Measurements from ENCODE around the gene HSH2D. TPM values are rescaled to one million over a fixed set of nuclear protein-coding genes. Genes with fewer than 3 reads are reported as not detected.
A peak's percentile ranks its signal among the peaks of the same experiment; 100 is the strongest.
"Not testable (repeated sequence)": the region's sequence is repeated elsewhere in the genome, so short reads cannot be mapped to it uniquely, and the experiment has no call there.

HSH2D gene
- 0.07 TPM in 1 of 2 replicates, not detected in the other for total RNA-seq (2014; rRNA removed; shearing (Covaris generic))

GRCh38 chr19:16143399-16144215, at the start of gene HSH2D:
TSS of gene HSH2D (plus strand) at chr19:16143685. CDS start at chr19:16148751, 5,066 bp downstream.
- no peaks in the 10 kb centered on the region for H3K36me3 ChIP-seq (replicated peaks; ENCODE audit: control insufficient read depth, insufficient read depth, low read length)
- H3K4me3 ChIP-seq (ENCODE audit: insufficient read depth, low read depth, low read length), result no peak within 1 kb of the TSS; the same call in 1 of the 2 replicates
- DNase-seq, result peak; percentile 82
- H3K27me3 ChIP-seq (ENCODE audit: control insufficient read depth, insufficient read depth, low read length), result no peaks in the 10 kb centered on the region

- peaks cover 59% of the 10 kb centered on the region for H3K36me3 ChIP-seq (replicated peaks; ENCODE audit: control insufficient read depth, insufficient read depth, low read length)
- no peak overlapping the region for H3K4me3 ChIP-seq (ENCODE audit: insufficient read depth, low read depth, low read length)
- no peak for DNase-seq
- H3K27me3 ChIP-seq (ENCODE audit: control insufficient read depth, insufficient read depth, low read length), result no peaks in the 10 kb centered on the region
Measured at GRCh38 chr19:16094360-16095070, 49.0 kb upstream of the HSH2D start.

DNA sequence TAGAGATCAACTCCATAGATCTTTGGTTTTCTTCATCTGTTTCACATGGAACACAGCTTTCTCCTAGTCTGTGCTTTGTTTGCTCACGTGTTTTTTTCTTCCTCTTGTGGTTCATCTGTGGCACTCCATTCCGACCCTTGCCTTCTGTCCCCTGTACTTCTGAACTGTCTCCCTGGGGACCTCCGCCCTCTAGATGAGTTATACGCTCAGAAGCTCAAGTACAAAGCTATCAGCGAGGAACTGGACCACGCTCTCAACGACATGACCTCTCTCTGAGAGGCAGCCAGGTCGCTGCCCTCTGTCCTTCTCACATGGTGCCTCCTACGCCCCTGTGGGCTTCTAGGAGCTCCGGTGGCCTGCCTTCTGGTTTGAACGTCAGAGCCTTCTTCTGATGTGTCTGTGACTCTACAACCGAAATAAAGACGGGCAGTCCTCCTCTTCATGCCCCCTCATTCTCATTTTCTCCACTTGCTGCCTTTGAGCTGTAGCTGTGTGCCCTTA, 48.4 kb upstream of the HSH2D start:
- Histone ChIP-seq H3K36me3 (replicated peaks; ENCODE audit: control insufficient read depth, insufficient read depth, low read length) (peaks cover 54% of the 10 kb centered on the region), H3K4me3 (ENCODE audit: insufficient read depth, low read depth, low read length) (no peak overlapping the region), H3K27me3 (ENCODE audit: control insufficient read depth, insufficient read depth, low read length) (no peaks in the 10 kb centered on the region)
- no peak for DNase-seq

GRCh38 chr19:16096280-16096855, 47.1 kb upstream of the HSH2D start:
- peaks cover 52% of the 10 kb centered on the region for H3K36me3 ChIP-seq (replicated peaks; ENCODE audit: control insufficient read depth, insufficient read depth, low read length)
- no peak for DNase-seq
- no peak overlapping the region for H3K4me3 ChIP-seq (ENCODE audit: insufficient read depth, low read depth, low read length)
- H3K27me3 ChIP-seq (ENCODE audit: control insufficient read depth, insufficient read depth, low read length), result no peaks in the 10 kb centered on the region

GRCh38 chr19:16098416-16098768, 45.1 kb upstream of the HSH2D start:
- peaks cover 45% of the 10 kb centered on the region for H3K36me3 ChIP-seq (replicated peaks; ENCODE audit: control insufficient read depth, insufficient read depth, low read length)
- no peak for DNase-seq
- H3K27me3 ChIP-seq (ENCODE audit: control insufficient read depth, insufficient read depth, low read length), result no peaks in the 10 kb centered on the region
- no peak overlapping the region for H3K4me3 ChIP-seq (ENCODE audit: insufficient read depth, low read depth, low read length)

DNA sequence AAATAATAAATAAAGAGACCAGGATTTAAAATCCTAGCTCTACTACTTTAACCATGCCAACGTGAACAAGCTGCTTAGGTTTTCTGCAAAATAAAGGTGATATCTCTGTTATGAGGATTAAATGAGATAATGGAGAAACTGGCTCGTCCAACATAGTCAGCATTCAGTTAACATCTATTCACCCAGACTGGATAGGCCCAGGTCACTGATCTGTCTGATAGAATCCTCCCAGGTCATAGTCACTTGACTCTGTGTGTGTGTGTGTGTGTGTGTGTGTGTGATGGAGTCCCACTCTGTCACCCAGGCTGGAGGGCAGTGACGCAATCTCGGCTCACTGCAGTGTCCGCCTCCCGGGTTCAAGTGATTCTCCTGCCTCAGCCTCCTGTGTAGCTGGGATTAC, 44.7 kb upstream of the HSH2D start:
- Histone ChIP-seq H3K4me3 (ENCODE audit: insufficient read depth, low read depth, low read length) (no peak overlapping the region), H3K27me3 (ENCODE audit: control insufficient read depth, insufficient read depth, low read length) (no peaks in the 10 kb centered on the region), H3K36me3 (replicated peaks; ENCODE audit: control insufficient read depth, insufficient read depth, low read length) (peaks cover 41% of the 10 kb centered on the region)
- DNase-seq, result no peak

GRCh38 chr19:16099314-16099965, 44.0 kb upstream of the HSH2D start:
- peaks cover 40% of the 10 kb centered on the region for H3K36me3 ChIP-seq (replicated peaks; ENCODE audit: control insufficient read depth, insufficient read depth, low read length)
- not testable (repeated sequence) for DNase-seq; H3K4me3 ChIP-seq (ENCODE audit: insufficient read depth, low read depth, low read length); H3K27me3 ChIP-seq (ENCODE audit: control insufficient read depth, insufficient read depth, low read length)

GRCh38 chr19:16100524-16100923, 43.0 kb upstream of the HSH2D start:
- Histone ChIP-seq H3K4me3 (ENCODE audit: insufficient read depth, low read depth, low read length) (no peak overlapping the region), H3K27me3 (ENCODE audit: control insufficient read depth, insufficient read depth, low read length) (no peaks in the 10 kb centered on the region), H3K36me3 (replicated peaks; ENCODE audit: control insufficient read depth, insufficient read depth, low read length) (peaks cover 31% of the 10 kb centered on the region)
- no peak for DNase-seq

DNA sequence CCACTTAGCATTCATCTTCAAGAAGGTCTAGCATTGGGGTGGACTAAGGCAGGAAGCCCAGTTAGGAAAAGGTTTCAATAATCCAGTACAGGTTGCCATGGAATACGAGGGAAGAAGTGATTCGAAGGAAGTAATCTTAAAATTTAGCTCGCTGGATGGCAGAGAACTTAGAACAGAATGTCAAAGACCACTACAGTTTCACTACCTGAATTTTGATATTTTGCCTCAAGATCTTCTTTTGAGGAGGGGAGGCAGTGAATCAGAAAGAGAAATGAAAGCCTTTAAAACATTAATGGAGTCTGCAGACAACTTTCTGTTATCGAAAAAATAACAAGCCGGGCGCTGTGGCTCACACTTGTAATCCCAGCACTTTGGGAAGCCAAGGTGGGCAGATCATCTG, 38.8 kb upstream of the HSH2D start:
- no peaks in the 10 kb centered on the region for H3K27me3 ChIP-seq (ENCODE audit: control insufficient read depth, insufficient read depth, low read length)
- no peak overlapping the region for H3K4me3 ChIP-seq (ENCODE audit: insufficient read depth, low read depth, low read length)
- H3K36me3 ChIP-seq (replicated peaks; ENCODE audit: control insufficient read depth, insufficient read depth, low read length), result peaks cover 9% of the 10 kb centered on the region
- DNase-seq, result no peak

GRCh38 chr19:16106121-16106520, 37.4 kb upstream of the HSH2D start:
- no peak for DNase-seq
- H3K27me3 ChIP-seq (ENCODE audit: control insufficient read depth, insufficient read depth, low read length), result no peaks in the 10 kb centered on the region
- no peak overlapping the region for H3K4me3 ChIP-seq (ENCODE audit: insufficient read depth, low read depth, low read length)
- peaks cover 5% of the 10 kb centered on the region for H3K36me3 ChIP-seq (replicated peaks; ENCODE audit: control insufficient read depth, insufficient read depth, low read length)

DNA sequence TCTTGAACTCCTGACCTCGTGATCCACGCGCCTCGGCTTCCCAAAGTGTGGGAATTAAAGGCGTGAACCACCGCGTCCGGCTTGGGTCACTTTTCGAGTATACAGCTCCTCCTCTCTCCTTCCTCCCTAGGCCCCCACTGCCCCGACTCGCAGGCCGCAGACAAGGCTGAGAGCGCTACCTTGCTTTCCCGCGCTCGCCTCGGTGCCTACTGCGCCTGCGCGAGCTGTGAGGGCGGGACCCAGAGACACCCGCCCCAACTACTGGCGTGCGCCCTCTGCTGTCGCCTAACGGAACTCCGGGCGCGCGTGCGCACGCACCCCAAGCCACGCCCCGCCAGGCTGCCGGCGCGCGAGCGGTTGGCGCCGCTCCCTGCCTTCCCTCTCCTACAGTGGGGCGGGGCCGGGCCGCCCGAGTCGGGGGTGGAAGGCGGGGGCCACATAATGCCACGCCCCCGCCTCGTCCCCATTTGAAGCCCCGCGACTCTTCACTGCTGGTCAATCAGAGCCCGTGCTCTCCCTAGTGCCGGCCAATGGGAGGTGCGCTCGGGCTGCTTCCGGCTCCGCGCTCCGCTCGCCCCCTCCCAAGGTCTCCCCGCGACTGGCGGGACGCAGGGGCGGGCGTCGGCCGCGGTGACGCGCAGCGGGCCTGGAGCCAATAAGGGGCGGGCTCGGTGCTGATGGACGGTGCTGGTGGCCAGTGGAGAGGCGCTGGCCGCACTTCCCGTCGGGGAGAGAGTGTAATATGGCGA, 32.2 kb upstream of the HSH2D start, which contains the start of gene RAB8A:
TSS of gene RAB8A (plus strand) at position 730 of the 749 bp plus-strand sequence. CDS start at position 743, 13 bp downstream.
- DNase-seq, result peak; percentile 100
- H3K36me3 ChIP-seq (replicated peaks; ENCODE audit: control insufficient read depth, insufficient read depth, low read length), result peaks cover 4% of the 10 kb centered on the region
- no peaks in the 10 kb centered on the region for H3K27me3 ChIP-seq (ENCODE audit: control insufficient read depth, insufficient read depth, low read length)
- peak within 1 kb of the TSS; percentile 93 for H3K4me3 ChIP-seq (ENCODE audit: insufficient read depth, low read depth, low read length)

DNA sequence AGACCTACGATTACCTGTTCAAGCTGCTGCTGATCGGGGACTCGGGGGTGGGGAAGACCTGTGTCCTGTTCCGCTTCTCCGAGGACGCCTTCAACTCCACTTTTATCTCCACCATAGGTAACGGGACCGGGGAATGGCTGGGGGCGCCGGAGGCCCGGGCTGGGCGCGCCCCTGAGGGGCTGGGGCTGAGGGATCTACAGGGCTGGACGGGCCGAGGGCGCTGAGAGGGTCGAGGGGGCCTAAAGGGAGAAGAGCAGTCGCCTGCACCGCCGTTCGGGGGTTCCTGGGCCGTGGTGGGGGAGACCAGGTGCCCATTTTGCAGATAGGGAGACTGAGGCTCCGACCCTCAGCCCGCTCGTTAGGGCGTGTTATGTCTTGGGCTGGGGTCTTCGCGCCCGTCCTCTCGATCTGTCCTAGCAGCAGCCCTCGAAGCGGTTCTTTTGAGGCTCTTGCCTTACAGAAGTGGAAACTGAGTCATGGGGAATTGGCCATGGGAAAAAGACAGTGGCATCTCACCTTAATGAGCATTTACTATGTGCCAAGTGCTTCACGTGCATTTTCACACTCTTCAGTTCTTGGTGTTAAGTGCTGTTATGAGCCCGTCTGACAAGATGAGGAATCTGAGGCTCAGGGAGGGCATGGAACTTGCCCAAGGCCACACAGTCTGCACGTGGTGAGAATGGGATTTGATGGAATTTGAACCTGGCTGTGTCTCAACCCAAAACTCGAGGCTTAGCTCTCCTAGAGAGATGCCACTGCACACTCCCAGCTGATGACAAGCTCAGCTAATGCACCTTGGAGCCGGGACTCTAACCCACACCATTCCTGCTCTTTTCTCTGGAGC, 31.4 kb upstream of the HSH2D start:
- no peak for DNase-seq
- peak overlapping the region; percentile 93 for H3K4me3 ChIP-seq (ENCODE audit: insufficient read depth, low read depth, low read length)

DNA sequence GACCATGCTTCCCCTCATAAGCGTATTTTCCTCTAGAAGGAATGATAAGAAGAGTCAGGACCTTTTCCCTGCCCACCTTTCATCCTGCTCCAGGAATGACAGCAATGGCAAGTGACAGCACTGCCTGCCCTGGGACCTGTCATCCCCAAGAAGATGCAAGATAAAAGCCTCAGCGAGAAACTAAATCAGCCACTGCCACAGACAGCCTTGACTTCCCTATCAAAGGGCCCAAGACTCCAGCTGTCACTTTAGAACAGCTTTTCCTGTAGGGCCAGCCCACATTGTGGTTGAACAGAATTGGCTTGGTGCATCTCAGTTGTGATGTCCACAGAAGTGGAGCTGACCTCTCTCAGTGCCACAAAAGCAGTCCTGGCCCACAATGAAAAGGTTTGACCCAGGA, 30.7 kb upstream of the HSH2D start:
- no peak overlapping the region; the same call in 1 of the 2 replicates for H3K4me3 ChIP-seq (ENCODE audit: insufficient read depth, low read depth, low read length)
- no peak for DNase-seq
- H3K36me3 ChIP-seq (replicated peaks; ENCODE audit: control insufficient read depth, insufficient read depth, low read length), result peaks cover 6% of the 10 kb centered on the region
- no peaks in the 10 kb centered on the region for H3K27me3 ChIP-seq (ENCODE audit: control insufficient read depth, insufficient read depth, low read length)

More for the DNA sequence above, 31.4 kb upstream of the HSH2D start:
- peaks cover 4% of the 10 kb centered on the region for H3K36me3 ChIP-seq (replicated peaks; ENCODE audit: control insufficient read depth, insufficient read depth, low read length)
- no peaks in the 10 kb centered on the region for H3K27me3 ChIP-seq (ENCODE audit: control insufficient read depth, insufficient read depth, low read length)
